ENCODE data around the gene PBOV1.

DNA sequence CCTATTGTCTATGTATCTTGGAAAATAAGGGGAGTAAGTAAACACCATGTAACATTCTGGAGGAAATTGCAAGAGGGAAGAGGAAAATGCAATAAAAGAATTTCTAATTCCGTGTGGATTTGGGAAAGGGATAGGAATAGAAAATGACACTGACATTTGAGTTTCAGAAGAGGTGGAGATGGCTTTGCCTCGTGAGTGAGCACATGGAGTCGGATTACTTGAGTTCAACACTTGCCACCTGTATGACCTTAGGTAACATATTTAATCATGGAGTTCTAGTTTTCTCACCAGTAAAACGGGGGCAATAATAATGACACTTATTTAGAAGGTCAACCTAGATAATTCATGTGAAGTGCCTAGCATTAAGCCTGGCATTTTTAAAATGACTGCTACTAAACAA, 10.8 kb upstream of the PBOV1 start:
- TF ChIP-seq, protein P1, sequence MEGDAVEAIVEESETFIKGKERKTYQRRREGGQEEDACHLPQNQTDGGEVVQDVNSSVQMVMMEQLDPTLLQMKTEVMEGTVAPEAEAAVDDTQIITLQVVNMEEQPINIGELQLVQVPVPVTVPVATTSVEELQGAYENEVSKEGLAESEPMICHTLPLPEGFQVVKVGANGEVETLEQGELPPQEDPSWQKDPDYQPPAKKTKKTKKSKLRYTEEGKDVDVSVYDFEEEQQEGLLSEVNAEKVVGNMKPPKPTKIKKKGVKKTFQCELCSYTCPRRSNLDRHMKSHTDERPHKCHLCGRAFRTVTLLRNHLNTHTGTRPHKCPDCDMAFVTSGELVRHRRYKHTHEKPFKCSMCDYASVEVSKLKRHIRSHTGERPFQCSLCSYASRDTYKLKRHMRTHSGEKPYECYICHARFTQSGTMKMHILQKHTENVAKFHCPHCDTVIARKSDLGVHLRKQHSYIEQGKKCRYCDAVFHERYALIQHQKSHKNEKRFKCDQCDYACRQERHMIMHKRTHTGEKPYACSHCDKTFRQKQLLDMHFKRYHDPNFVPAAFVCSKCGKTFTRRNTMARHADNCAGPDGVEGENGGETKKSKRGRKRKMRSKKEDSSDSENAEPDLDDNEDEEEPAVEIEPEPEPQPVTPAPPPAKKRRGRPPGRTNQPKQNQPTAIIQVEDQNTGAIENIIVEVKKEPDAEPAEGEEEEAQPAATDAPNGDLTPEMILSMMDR (IDR thresholded peaks at IDR 0.05) = no peak
- no peak for TF ChIP-seq POLR2A (IDR thresholded peaks at IDR 0.05)

All from stomach (tissue), 4 donors.